Left renal pelvis (tissue), 4 donors: ENCODE measurements around the gene WNT9A. TPM values are rescaled to one million over a fixed set of nuclear protein-coding genes. Genes with fewer than 3 reads are reported as not detected.
"Not testable (repeated sequence)": the region's sequence is repeated elsewhere in the genome, so short reads cannot be mapped to it uniquely, and the experiment has no call there.

Experiments
- DNase-seq, 4 donors: peaks; one replicate each; pipeline ENCODE4 v3.0.0-alpha.2; 2013; ENCODE audit warnings: low read depth in 4 of 4, low spot score in 3 of 4
- polyA plus RNA-seq, 4 donors: library from polyadenylated mRNA; unstranded; fragments of 120-200 nt; gene quantifications; one replicate each; pipeline ENCODE4 v1.2.1, GENCODE V29; 2013; ENCODE audit not compliant: insufficient read length in 4 of 4

WNT9A gene
- polyA plus RNA-seq, 4 donors = 1.1 to 9.3 (median 1.8) TPM

DNA sequence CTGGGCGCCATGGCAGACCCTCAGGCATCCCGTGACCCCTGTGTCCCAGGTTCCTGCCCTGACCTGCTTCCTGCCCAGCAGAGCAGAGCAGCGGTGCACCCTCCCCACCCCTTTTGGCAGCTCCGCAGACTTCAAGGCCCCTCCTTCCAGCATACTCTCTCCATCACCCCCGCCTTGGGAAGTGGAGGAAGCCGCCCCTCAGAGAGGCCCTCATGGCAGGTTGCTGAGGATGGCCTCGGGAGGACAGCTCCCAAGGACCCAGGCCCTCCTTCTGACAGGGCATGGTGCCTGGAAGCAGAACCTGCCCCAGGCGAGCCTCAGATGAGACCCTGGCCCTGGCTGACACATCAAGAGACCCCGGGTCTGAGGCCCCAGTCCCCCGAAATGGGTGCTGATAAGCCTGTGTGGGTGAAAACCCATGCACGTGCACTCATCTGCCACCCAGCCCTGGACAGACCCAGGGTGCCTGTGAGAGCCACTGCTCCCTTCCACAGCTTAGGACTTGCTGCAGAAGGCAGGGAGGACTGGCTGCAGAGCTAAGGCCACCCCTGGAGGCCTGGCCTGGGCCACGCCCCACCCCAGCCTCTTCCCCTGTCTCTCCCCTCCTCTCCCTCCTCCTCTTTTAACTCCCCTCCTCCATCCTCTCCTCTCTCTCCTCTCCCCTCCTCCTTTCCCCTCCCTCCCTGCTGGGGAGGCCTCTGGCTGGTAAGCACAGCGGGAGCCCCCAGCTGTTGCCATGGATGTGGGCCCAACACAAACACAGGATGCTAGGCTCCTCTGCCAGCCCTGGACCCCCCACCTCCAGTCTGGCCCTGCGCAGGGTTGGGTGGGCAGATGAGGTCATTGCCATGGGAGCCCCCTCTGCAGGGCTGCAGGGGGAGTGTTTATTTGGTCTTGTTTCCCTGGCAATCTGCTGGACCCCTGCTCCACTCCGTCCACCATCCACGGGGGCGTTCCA is 33.7 kb downstream of the WNT9A start:
- DNase-seq = no peak

DNA sequence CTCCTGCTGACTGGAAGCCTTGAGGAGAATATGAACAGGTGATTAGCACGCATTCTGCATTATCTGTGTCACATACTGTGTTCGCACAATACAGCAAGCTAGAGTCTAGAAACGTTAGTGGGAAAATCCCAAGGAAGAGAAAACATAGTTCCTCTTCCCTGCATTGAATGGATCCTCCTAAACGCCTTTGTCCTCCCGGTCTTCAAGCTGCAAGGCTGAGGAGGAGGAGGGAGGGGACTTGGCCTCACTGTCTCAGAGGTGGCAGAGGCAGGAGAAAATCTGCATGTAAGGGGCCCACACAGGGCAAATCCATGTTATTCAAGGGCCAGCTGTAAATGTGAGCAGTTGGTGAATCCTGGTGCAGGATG is 34.4 kb downstream of the WNT9A start:
- DNase-seq = no peak

DNA sequence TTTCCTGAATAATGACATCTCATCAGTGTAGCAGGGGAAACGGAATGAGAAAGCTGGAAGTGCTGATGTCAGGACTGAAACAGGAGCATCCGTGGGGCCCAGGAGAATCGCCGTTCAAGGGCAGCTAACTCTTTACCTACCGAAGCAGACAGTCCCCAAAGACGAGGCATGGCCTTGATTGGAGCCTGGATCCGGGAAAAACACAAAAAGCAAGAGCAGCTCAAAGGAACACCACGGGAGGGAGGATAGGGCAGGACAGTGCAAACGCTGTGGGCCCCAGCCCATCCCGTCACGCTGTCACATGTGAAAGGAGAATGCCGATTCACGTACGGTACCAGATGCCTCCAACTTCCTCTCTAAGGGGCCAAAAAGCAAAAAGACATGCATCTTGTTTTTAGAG is 34.9 kb downstream of the WNT9A start:
- no peak for DNase-seq

DNA sequence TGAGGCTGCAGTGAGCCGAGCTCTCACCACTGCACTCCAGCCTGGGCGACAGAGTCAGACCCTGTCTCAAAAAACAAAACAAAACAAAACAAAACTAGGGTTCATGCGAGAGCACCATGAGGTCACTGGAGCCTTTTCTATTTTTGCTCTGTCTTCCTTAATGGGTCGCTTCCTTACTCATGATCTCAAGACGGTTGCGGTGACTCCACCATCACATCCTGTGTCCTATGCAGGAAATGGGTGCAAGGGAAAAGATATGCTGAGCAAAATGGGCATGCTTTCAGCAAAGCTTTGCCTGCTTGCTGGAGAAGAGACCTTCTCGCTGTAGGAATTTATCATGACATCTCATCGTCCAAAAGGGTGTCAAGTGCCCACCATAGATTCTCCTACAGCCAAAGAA is 36.4 kb downstream of the WNT9A start:
- no peak for DNase-seq

DNA sequence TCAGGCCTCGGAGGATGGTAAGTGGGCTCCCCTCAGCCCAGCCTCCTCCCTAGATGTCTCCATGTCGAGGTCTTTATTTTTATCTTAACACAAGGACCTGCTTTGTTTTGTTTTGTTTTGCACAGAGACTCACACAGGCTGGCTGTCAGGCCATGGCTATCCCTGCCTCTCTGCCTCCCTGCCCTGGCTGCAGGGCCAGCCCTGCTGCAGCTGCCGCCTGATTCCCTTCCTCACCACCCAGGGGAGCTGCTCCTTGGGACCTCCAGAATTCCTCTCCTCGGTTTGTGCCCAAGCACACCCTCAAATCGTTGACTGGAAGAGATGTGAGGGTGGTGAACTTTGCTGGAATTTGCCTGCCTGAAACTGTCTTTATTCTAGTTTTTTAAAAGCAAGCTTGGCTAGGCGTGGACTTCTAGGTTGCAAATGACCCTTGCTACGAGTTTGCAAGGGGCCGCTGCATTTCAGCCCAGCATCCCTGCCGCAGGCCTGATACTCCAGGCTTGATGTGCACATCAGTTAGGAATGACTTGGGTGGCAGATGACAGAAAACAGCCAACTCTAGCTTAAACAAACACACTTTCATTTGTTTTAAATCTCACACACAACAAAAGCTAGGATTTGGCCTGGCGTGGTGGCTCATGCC is 37.1 kb downstream of the WNT9A start:
- DNase-seq = no peak

DNA sequence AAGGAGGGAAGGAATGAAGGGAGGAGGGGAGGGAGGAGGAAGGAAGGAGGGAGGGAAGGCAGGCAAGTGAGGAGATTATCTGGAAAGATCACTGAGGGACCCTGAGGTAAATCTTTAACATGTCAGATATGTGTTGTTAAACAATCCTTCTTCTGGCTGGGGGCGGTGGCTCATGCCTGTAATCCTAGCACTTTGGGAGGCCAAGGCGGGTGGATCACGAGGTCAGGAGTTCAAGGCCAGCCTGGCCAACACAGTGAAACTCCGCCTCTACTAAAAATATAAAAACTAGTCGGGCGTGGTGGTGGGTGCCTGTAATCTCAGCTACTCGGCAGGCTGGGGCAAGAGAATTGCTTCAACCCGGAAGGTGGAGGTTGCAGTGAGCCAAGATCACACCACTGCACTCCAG is 37.8 kb downstream of the WNT9A start:
- DNase-seq = not testable (repeated sequence)

DNA sequence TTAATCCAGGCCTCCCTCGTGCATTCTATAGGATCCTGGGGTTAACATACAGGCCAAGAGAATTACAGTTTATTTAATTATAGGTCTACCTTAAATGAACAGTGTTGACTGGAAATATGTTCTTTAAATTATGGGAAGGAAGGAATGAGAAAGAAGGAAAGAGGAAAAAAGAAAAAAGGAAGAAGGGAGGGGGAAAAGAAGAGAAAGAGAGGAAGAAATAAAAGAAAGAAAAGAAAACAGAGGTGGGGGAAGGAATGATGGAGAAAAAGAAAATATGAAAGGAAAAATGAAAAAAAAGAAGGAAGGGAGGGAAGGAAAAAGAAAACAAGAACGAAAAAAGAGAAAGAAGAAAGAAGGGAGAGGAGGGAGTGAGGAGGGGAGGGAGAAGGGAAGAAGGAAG is 38.5 kb downstream of the WNT9A start:
- no peak for DNase-seq

DNA sequence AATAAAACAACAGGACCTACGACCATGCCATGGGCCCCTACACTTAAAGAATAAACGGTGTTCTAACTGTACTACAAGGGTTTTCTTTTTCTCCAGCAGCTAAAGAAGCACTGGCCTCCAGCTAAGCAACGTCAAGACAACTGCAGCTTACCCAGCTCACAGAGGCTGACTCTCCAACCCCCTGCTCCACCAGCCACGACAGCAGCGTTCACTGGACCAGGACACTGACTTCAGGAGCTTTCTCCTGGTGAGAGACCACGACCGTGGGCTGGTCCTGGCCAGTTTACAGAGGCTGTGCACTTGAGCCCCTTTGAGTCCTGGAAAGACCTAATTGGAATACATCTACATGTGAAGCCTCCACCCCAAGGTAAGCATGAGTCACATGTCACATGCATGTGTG is 39.4 kb downstream of the WNT9A start:
- no peak for DNase-seq

DNA sequence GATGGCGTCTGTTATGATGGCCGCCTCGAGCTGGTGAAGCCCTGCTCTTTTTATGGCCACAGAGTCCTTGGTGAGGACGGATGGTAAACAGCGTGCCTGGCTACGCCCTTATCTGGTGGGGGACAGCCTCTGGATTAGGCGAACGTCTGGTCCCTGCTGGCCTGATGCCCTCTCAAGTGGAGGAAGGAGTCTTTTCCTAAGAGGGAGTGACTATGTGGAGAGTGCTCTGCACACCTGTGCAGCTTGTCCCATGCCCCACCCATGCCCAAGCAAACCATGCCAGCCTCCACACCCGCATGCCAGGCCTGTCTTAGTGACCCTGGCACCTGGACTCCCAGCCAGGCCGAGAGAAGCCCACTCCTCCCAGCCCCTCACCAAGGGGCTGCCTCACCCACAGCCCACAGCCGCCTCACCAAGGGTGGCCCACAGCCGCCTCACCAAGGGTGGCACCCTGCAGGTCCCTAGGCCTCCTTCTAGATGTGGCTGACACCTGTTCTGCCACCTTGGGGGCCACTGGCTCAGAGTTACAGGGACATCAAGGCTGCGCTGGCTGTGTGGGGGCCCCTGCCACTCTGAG is 40.2 kb downstream of the WNT9A start:
- DNase-seq = no peak

DNA sequence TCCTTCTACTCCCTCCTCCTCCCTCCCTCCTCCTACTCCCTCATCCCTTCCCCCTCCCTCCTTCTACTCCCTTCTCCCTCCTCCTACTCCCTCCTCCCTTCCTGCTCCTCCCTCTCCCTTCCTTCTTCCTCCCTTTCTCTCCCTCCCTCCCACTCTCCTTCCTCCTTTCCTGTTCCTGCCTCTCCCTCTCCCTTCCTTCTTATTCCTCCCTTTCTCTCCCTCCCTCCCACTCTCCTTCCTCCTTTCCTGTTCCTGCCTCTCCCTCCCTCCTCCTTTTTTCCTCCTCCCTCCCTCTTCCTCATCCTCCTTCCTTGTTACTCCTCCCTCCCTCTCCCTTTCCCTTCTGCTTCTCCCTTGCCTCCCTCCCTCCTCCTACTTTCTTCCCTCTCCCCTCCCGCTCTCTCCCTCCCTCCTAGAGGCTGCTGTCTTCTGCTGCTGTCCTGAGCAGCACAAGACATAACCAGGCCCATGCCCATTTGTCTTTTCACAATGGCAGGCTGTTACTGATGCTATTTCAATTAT is 41.1 kb downstream of the WNT9A start:
- DNase-seq = no peak

DNA sequence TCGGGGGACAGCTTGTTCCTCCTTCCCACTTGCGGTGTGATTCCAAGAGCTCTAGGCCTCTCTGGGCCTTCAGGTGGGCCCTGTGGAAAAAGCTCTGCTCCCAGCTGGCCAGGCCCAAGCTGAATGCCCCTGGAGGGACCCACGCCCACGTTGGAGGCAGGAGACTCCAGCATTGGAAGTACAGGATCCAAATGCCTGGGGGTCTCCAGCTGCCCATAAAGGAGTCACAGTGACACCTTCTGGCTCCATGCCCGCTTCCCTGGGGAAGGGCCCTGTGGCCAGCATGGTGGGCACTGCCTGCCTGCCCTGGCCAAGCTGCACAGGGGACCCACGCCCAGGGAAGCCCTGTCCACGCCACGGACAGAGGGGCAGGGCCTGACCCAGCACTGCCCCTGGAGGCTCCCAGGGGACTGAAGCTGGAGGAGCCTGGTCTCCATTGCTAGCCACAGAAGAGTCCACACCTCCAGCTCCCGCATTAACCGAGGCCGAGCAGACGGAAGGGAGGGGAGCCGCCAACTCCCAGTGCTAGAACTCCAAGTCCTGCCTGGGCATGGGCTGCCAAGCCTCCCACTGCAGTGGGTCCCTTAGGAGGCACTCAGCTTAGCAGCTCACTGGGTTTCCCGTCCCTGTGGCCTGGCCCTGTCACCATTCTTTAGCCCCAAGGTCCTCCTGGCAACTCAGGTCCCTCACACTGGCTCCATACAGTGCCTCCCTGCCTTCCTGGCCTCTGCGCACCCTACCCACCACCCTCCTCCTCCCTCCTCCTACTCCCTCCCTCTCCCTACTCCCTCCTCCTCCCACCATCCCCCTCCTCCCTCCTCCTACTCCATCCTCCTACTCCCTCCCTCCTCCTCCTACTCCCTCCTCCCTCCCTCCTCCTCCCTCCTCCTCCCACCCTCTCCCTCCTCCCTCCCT is 41.9 kb downstream of the WNT9A start:
- DNase-seq = no peak

DNA sequence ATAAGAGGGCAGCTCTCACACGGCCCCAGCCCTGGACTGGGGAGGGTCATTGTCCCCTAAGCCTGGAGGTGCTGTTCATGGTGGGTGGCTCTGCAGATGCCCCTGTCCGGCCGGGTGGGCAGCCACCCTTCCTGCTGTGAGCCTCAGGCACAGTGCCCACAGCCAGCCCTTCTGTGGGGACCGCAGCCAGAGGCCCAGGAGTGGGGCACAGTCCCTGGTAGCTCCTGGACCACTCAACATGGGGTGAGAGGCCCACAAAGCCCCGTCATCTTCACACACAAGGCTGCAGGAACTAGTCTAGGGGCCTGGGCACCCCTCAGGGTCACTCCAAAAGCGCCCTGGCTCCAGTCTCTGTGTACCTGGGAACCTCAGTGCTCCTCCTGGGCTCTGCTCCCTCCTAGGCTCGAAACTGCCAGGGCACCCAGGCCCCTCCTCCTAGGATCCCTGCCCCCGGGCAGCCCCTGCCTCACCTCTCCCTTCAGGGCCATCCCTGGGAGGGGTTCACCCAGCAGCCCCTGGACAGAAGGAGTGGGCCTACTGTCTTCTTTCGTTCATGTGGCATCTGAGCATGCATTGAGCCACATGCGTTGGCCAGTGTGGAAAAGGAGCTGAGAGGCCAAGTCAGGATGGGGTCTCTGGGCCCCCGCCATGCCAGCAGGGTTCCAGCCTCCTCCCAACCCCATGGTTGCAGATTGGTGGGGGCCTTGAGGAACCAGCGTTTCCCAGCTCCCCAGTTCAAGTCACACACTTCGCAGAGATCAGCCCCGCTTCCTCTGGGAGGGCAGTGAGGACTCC is 43.0 kb downstream of the WNT9A start:
- DNase-seq = no peak

DNA sequence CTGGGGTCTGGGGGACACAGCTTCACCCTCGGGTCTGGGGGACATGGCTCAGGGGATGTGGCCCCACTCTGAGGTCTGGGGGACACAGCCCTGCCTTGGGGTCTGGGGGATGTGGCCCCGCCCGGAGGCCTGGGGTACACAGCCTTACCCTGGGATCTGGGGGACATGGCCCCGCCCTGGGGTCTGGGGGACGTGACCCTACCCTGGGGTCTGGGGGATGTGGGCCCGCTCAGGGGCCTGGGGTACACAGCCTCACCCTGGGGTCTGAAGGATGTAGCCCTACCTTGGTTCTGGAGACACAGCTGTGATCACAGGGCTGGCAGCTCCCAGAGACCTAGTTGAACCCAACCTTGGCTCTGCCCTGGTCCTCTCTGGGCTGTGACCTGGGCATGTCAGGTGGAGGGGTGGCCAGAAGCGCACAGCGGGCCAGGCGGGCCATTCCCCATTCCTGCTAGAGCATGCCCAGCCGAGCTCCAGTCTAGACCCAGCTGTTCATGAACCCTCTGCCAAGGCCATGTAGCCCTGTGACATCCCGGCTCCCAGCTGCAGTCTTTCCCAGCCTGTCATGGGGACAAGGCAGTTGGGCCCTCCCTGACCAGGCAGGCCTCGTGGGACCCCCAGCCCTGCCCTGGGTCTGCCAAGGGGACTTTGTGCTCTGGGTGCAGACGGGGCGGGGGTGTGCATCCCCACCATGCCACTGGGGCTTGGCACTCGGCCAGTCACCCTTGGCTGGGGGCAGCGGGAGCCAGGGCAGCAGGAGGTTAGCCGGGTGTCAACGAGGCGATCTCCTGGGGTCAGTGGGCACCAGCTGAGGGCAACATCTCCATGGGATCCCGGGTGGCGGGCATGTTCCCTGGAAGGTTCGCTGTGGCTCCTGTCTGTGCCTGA is 43.9 kb downstream of the WNT9A start:
- DNase-seq = no peak

DNA sequence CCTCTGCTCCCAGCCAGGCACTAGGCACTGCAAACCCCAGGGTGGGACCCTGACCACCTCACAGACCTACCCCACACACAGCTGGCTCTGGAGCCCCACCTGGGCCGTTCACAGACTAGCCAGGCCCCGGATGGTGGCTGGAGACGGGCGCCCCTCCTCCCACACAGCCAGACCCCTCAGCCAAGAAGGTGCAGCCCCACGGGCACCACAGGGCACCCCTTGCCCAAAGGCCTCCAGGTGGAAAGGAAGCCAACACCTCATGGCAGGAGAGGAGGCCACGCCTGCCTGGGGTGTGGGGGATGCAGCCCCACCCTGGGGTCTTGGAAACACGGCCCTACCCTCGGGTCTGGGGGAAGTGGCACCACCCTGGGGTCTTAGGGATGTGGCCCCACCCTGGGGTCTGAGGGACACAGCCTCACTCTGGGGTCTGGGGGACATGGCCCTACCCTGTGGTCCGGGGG is 44.6 kb downstream of the WNT9A start:
- no peak for DNase-seq

DNA sequence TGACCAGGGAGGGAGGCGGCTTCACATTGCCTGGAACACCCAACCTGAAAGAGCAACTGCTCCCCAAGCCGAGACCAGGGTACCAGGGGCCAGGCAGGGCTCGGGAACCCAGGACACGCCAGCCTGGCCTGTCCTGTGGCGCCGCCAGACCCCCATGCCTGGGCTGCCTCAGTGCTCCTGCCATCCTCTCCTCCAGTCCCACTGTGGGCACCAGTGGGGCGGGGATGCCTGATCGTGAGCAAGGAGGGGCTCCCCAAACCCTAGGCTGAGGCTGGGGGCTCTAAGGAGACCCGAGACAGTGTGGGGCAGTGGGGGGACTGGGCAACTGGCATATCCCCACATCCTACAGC is 45.1 kb downstream of the WNT9A start:
- no peak for DNase-seq

DNA sequence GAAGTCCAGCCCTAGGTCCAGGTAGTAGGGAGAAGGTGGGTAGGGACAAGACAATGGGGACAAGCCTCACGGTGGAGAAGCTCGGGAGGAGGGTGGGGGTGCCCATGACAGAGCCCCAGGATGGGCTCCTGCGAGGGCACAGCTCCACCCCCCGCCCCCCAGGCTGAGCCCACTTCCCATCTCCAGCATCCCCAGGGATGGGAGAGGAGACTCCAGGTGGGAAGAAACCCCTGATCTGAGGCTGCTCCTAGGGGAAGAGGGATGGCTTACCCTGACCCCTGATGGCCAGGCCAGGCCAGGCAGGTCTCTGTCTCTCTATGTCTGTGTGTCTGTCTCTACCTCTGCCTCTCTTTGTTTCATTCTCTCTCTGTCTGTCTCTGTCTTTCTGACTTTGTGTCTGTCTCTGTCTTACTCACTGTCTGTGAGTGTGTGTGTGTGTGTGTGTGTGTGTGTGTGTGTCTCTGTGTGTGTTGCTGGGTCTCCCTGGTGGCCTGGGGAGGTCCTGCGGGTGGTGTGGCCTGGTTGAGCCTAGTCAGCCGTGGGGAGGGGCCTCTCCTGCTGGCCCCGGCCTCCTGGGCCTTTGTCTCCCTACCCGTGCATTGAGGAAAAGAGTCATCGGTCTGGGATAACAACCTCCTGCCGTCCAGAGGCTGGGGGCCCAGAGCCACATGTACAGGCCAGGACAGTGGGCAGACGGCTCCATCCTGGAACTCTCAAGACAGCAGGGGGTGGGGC is 45.7 kb downstream of the WNT9A start:
- no peak for DNase-seq

DNA sequence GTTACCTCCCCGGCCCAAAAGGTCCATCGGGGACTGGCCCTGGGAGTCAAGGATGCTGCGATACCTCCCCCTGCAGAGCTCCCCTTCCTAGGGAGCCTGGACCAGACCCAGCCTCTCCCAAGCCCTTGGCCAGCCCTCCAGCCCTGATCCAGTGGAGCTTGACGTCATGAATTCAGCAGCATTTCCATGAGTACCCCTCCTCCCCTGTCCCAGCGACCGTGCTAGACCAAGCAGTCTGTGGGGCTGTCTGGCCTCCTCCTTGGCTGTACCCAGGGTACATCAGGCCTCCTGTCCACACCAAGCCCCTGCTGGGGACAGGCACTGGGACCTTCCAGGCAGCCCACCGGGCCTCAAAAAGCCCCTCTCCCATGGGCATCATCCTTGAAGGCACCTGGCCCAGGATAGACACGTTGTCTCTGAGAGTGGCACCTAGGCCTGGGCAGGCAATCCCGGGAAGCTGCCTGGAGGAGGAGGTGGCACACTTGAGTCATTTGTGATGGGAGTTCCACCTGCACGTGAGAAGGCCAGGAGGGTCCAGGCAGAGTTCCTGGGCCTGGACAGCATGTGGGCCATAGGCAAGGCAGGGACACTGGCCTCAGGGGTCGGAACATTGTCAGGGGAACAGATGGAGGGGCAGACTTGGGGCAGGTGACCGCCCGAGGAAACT is 46.4 kb downstream of the WNT9A start:
- no peak for DNase-seq
